Measurements from ENCODE around the gene NACAD. TPM values are rescaled to one million over a fixed set of nuclear protein-coding genes. Genes with fewer than 3 reads are reported as not detected.

The NACAD gene
- total RNA-seq, 1 experiment from 2014 or later, result 5.5 TPM

DNA sequence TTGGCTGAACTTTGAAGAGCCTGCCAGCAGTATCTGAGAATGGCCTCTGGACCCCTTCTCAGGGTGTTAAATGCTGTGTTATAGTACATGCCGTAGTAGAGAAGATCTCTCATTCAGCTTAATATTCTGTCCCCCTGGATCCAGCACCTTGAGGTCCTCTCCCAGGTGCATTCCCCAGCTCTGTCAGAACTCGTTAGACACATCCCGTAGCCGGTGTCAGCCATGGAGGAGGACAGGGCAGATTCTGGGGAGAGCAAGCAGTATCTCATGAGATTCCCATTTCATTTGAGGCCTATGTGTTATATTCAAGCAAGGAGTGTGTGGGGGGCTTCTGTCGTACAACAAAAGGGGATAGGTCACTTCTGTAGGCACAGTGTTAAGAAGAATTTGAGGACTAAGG is 34.8 kb downstream of the NACAD start (continued):
- TF ChIP-seq, protein P1, sequence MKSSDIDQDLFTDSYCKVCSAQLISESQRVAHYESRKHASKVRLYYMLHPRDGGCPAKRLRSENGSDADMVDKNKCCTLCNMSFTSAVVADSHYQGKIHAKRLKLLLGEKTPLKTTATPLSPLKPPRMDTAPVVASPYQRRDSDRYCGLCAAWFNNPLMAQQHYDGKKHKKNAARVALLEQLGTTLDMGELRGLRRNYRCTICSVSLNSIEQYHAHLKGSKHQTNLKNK (CRISPR knock-in tag; IDR thresholded peaks at IDR 0.05), result no peak
- TF ChIP-seq, protein P2, sequence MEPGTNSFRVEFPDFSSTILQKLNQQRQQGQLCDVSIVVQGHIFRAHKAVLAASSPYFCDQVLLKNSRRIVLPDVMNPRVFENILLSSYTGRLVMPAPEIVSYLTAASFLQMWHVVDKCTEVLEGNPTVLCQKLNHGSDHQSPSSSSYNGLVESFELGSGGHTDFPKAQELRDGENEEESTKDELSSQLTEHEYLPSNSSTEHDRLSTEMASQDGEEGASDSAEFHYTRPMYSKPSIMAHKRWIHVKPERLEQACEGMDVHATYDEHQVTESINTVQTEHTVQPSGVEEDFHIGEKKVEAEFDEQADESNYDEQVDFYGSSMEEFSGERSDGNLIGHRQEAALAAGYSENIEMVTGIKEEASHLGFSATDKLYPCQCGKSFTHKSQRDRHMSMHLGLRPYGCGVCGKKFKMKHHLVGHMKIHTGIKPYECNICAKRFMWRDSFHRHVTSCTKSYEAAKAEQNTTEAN (CRISPR knock-in tag; IDR thresholded peaks at IDR 0.05), result no peak
- TF ChIP-seq ZNF263 (CRISPR knock-in tag; IDR thresholded peaks at IDR 0.05; ENCODE audit: low read depth), result no peak

DNA sequence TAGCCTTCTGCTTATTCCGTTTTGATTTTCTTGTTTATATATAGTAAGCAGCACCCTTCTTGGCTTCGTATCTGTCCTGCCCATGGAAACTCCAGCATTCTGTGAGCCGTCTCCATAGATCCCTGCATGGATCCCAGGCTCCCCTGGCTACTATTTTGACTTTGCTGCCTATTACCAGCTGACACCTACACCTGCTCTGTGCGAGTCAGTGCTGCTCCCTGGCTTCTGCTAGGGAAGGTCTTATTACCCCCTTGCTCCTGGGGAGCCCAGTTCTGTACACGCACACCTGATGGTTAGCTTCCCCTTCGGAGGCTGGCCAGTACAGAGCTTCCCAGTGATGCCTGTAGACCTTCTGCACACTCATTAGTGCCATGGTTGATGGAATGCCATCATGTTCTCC is 35.4 kb downstream of the NACAD start:
- H3K9me3 Mint-ChIP-seq, result peaks cover 4% of the 10 kb centered on the region; the same call in 1 of the 2 replicates
- CTCF ChIA-PET, result interaction anchor here (1.0 kb wide), 1 partner anchor 79 kb away, joined by 3 read pairs; no protein-coding TSS in a partner anchor
- DNase-seq (ENCODE audit: low spot score) (no peak), ATAC-seq (no peak)
- H3K4me3 Mint-ChIP-seq, result no peak overlapping the region
- TF ChIP-seq, protein P3, sequence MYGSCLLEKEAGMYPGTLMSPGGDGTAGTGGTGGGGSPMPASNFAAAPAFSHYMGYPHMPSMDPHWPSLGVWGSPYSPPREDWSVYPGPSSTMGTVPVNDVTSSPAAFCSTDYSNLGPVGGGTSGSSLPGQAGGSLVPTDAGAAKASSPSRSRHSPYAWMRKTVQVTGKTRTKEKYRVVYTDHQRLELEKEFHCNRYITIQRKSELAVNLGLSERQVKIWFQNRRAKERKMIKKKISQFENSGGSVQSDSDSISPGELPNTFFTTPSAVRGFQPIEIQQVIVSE (CRISPR knock-in tag; IDR thresholded peaks at IDR 0.05; ENCODE audit: borderline replicate concordance), result no peak
- TF ChIP-seq NR1H2 (CRISPR knock-in tag; IDR thresholded peaks at IDR 0.05) (no peak), RORB (CRISPR knock-in tag; IDR thresholded peaks at IDR 0.05) (no peak), SMAD4 (CRISPR knock-in tag; IDR thresholded peaks at IDR 0.05) (no peak), FOXP1 (CRISPR knock-in tag; IDR thresholded peaks at IDR 0.05; ENCODE audit: borderline replicate concordance) (no peak), TP53 (CRISPR knock-in tag; IDR thresholded peaks at IDR 0.05) (no peak), ESRRA (CRISPR knock-in tag; IDR thresholded peaks at IDR 0.05; ENCODE audit: borderline replicate concordance) (no peak), NR2C2 (CRISPR knock-in tag; IDR thresholded peaks at IDR 0.05) (no peak), SP1 (CRISPR knock-in tag; conservative IDR thresholded peaks at IDR 0.05) (no peak), MXD4 (CRISPR knock-in tag; IDR thresholded peaks at IDR 0.05; ENCODE audit: borderline replicate concordance) (no peak), TCF7 (CRISPR knock-in tag; IDR thresholded peaks at IDR 0.05; ENCODE audit: low read depth) (no peak), OVOL2 (CRISPR knock-in tag; IDR thresholded peaks at IDR 0.05; ENCODE audit: borderline replicate concordance) (no peak), ELF4 (CRISPR knock-in tag; IDR thresholded peaks at IDR 0.05; ENCODE audit: low read depth) (no peak)
- TF ChIP-seq, protein P4, sequence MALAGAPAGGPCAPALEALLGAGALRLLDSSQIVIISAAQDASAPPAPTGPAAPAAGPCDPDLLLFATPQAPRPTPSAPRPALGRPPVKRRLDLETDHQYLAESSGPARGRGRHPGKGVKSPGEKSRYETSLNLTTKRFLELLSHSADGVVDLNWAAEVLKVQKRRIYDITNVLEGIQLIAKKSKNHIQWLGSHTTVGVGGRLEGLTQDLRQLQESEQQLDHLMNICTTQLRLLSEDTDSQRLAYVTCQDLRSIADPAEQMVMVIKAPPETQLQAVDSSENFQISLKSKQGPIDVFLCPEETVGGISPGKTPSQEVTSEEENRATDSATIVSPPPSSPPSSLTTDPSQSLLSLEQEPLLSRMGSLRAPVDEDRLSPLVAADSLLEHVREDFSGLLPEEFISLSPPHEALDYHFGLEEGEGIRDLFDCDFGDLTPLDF (CRISPR knock-in tag; IDR thresholded peaks at IDR 0.05), result no peak
- TF ChIP-seq, protein P5, sequence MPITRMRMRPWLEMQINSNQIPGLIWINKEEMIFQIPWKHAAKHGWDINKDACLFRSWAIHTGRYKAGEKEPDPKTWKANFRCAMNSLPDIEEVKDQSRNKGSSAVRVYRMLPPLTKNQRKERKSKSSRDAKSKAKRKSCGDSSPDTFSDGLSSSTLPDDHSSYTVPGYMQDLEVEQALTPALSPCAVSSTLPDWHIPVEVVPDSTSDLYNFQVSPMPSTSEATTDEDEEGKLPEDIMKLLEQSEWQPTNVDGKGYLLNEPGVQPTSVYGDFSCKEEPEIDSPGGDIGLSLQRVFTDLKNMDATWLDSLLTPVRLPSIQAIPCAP (CRISPR knock-in tag; IDR thresholded peaks at IDR 0.05), result no peak
- TF ChIP-seq, protein P6, sequence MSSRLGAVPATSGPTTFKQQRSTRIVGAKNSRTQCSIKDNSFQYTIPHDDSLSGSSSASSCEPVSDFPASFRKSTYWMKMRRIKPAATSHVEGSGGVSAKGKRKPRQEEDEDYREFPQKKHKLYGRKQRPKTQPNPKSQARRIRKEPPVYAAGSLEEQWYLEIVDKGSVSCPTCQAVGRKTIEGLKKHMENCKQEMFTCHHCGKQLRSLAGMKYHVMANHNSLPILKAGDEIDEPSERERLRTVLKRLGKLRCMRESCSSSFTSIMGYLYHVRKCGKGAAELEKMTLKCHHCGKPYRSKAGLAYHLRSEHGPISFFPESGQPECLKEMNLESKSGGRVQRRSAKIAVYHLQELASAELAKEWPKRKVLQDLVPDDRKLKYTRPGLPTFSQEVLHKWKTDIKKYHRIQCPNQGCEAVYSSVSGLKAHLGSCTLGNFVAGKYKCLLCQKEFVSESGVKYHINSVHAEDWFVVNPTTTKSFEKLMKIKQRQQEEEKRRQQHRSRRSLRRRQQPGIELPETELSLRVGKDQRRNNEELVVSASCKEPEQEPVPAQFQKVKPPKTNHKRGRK (CRISPR knock-in tag; IDR thresholded peaks at IDR 0.05; ENCODE audit: borderline replicate concordance), result no peak
- TF ChIP-seq, protein P7, sequence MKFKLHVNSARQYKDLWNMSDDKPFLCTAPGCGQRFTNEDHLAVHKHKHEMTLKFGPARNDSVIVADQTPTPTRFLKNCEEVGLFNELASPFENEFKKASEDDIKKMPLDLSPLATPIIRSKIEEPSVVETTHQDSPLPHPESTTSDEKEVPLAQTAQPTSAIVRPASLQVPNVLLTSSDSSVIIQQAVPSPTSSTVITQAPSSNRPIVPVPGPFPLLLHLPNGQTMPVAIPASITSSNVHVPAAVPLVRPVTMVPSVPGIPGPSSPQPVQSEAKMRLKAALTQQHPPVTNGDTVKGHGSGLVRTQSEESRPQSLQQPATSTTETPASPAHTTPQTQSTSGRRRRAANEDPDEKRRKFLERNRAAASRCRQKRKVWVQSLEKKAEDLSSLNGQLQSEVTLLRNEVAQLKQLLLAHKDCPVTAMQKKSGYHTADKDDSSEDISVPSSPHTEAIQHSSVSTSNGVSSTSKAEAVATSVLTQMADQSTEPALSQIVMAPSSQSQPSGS (CRISPR knock-in tag; IDR thresholded peaks at IDR 0.05; ENCODE audit: borderline replicate concordance, low read depth), result no peak
- TF ChIP-seq, protein P8, sequence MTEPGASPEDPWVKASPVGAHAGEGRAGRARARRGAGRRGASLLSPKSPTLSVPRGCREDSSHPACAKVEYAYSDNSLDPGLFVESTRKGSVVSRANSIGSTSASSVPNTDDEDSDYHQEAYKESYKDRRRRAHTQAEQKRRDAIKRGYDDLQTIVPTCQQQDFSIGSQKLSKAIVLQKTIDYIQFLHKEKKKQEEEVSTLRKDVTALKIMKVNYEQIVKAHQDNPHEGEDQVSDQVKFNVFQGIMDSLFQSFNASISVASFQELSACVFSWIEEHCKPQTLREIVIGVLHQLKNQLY (CRISPR knock-in tag; IDR thresholded peaks at IDR 0.05), result no peak
- no peak overlapping the region for H3K27ac Mint-ChIP-seq
- POLR2A ChIA-PET, result no interaction called here
- H3K36me3 Mint-ChIP-seq, result peaks cover 3% of the 10 kb centered on the region; the same call in 1 of the 2 replicates
- no peaks in the 10 kb centered on the region for H3K4me1 Mint-ChIP-seq
- H3K27me3 Mint-ChIP-seq (ENCODE audit: low read depth), result no peaks in the 10 kb centered on the region
